ENCODE measurements around the gene RNF141.

DNA sequence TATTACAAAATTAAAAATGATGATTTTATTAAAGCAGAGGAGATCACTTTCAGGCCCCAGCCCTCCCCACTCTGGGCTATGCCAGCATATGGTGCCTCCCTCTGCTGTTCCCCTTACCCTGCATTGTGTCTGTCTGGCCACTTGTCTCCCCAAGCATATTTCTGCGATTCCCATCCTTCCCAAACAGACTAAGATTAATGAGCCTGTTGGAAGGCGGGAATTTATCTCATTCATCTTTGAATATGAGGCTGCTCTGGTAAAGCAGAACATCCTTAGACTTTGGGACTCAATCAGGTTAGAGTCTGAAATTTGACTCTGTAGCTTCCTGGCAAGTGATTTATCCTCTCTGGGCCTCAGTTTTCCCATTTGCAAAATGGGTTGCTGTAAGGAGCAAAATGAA is 60.2 kb downstream of the RNF141 start:
- TF ChIP-seq EZH2 (optimal IDR thresholded peaks at IDR 0.05; ENCODE audit: low read depth, low read length) (no peak), CTCF (IDR thresholded peaks at IDR 0.05; ENCODE audit: low read length) (no peak)

All from MM.1S (cell line).